Activated CD4-positive, alpha-beta T cell treated with anti-CD3 and anti-CD28 coated beads for 24 hours (primary cell): ENCODE measurements around the gene CGB1.
"Not testable (repeated sequence)": the region's sequence is repeated elsewhere in the genome, so short reads cannot be mapped to it uniquely, and the experiment has no call there.

Experiments used
- DNase-seq, 2 donors: peaks; one replicate each; pipeline ENCODE4 v3.0.0-alpha.2; 2020; ENCODE audit warnings: low read depth in 2 of 2

Gene CGB1

GRCh38 chr19:49022116-49022515, 14.6 kb downstream of the CGB1 start:
- no peak for DNase-seq

DNA sequence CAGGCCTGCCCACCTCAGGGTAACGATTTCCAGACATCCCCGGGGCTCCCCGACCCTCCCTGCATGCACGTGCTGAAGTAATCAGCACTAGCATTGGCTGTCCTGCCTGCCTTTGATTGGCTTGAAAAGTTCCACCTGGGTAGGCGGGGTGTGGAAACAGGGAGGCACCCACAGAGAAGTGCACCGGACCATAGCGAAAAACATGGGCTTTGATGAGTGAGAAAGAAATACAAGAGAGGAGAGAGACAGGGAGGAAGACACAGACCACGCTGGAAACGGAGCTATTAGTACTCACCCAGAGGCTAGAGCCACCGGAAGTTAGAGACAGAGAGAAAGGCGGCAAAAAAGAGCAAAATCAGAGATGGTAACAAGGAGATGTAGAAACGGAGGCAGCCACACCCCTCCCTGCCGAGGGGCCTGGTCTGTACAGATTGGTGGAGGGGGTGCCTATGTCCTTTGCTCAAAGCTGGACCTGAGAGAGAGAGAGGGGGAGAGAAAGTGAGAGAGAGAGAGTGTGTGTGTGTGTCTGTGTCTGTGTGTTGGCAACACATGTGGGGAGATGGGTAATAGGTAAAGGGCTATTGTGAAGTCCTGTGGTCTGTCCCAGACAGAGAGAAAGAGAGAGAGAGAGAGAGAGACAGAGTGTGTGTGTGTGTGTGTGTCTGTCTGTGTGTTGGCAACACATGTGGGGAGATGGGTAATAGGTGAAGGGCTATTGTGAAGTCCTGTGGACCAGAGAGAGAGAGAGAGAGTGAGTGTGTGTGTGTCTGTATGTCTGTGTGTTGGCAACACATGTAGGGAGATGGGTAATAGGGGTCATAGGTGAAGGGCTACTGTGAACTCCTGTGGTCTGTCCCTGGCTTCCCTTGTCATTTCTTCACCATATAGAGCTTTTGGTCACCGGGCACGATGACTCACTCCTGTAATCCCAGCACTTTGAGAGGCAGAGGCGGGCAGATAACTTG, 15.5 kb downstream of the CGB1 start:
- no peak for DNase-seq

DNA sequence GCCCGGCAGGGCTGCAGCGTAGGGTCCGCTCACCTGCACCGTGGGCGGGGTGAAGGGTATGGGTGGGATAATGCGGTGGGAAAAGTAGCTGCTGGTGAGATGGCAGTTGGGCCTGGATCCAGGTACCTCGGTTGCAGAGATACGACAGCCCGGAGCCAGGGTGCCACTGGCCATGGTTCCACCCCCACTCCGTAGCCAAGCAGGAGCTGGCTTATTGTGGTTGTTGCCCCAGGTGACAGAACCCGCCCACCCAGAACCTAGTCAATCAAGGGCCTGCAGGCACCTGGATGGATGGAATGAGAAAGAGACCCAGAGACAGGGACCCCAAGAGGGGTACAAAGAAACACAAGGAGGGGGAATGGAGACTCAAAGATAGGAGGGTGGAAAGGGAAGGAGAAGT, 16.4 kb downstream of the CGB1 start:
- DNase-seq = no peak

GRCh38 chr19:49019242-49019932, 17.3 kb downstream of the CGB1 start:
- DNase-seq = peak; percentile 43 to 59

- not testable (repeated sequence) for DNase-seq
Observed at GRCh38 chr19:49018388-49019241, 18.1 kb downstream of the CGB1 start.

- DNase-seq = peak; percentile 38 to 39
Observed at GRCh38 chr19:49017666-49018351, 18.9 kb downstream of the CGB1 start.

GRCh38 chr19:49017041-49017665, 19.5 kb downstream of the CGB1 start, which contains the start of gene LHB:
Gene LHB (minus strand): TSS chr19:49017091. CDS start chr19:49017081, 10 bp downstream.
- no peak for DNase-seq

DNA sequence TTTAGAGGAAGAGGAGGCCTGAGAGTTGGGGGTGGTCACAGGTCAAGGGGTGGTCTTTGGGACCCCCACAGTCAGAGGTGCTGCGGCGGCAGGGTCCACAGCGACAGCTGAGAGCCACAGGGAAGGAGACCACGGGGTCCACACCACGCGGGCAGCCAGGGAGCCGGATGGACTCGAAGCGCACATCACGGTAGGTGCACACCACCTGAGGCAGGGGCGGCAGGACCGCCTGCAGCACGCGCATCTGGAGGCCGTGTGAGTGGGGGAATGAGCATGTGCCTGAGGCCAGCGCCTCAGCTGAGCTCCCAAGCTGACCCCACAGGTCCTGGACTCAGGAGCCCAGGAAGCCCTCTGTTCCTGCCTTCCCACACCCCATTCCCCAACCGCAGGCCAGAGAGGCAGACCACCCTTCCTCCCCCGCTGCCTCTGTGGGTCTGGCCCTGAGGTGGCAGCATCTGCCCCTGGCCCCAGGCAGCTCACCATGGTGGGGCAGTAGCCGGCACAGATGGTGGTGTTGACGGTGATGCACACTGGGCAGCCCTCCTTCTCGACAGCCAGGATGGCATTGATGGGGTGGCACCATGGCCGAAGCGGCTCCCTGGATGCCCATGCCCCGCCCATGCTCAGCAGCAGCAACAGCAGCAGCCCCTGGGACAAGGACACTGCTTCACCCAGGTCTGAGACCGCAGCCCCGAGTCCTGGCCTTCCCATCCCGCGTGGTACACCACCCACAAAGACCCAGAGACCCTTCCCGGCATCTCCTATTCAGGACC, 20.4 kb downstream of the CGB1 start:
- no peak for DNase-seq

- DNase-seq = no peak
Observed at GRCh38 chr19:49014870-49015255, 21.8 kb downstream of the CGB1 start.

DNA sequence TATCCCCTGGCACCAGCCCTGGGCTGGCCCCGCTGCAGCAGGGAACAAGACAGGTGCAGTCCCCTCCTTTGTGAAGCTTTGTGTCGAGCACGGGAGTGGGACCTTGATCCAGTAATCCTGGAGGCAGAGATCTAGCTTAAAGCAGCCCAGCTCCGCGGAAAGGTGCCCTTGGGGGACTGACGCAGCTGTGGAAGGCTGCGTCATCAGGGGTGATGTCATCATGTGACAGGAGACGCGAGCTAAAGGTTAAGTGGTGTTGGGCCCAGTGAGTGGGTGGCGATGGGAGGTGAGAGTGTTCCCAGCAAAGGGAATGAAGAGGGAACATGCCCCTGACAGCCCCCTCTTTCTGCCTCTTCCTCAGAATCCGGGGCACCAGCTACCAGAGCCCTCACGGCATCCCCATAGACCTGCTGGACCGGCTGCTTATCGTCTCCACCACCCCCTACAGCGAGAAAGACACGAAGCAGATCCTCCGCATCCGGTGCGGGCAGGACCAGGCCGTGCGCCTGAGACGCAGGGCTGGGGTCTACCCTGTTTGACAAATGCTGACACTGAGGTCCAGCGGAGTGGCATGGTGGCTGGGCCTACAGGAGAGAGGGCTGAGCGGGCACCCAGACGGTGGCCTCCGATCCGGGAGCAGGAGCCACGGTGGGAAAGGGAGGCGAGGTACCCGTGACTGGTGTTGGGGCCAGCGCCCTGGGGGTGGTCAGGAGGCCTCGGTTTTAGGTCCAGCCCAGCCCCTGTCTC, 22.4 kb downstream of the CGB1 start:
- no peak for DNase-seq

GRCh38 chr19:49011194-49011593, 25.5 kb downstream of the CGB1 start:
- no peak for DNase-seq

DNA sequence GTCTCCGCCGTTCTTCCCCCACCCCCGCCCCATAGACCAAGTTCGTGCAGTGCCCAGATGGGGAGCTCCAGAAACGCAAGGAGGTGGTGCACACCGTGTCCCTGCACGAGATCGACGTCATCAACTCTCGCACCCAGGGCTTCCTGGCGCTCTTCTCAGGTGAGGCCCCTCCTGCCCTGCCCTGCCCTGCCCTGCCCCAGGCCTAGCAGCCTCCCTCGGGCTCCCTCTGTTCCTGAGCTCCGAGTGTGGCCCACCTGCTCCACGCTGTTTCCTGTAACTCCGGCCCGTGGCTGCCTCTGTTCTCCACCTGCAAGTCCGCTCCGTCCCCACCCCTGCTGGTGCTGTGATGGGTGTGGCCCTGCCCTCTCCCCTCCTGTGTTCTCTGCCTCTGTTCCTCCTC, 26.2 kb downstream of the CGB1 start:
- DNase-seq = no peak

DNA sequence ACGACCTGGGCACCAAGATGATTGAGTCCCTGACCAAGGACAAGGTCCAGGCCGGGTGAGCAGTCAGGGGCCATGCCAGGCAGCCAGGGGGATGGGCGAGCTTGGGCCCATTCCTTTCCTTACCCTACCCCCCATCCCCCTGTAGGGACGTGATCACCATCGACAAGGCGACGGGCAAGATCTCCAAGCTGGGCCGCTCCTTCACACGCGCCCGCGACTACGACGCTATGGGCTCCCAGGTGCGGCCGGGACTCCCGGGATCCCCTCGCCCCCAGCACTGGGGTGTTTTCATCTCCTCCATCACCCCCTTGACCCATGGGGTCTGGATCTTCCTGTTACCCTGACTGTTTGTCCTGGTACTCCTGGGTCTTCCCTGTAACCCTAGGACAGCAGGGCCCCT, 26.9 kb downstream of the CGB1 start:
- DNase-seq = no peak

DNA sequence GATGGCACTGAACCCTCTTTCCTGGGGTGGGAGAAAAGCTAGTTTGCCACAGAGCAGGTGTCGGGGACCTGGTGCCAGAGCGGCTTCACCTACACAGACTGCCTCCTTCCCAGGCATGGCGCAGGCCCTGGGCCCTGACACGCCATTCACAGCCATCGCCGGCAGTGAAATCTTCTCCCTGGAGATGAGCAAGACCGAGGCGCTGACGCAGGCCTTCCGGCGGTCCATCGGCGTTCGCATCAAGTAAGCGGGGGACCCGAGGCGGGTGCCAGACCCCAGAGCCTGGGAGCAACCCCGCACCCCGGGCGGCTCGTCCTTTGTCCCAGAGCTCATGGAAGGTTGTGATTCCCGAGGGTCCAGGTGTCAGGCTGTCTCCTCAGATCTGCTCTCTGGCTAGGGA, 29.8 kb downstream of the CGB1 start:
- no peak for DNase-seq

- no peak for DNase-seq
Observed at GRCh38 chr19:49004964-49005614, 31.6 kb downstream of the CGB1 start.

- DNase-seq = no peak
Observed at GRCh38 chr19:49004133-49004532, 32.6 kb downstream of the CGB1 start.

DNA sequence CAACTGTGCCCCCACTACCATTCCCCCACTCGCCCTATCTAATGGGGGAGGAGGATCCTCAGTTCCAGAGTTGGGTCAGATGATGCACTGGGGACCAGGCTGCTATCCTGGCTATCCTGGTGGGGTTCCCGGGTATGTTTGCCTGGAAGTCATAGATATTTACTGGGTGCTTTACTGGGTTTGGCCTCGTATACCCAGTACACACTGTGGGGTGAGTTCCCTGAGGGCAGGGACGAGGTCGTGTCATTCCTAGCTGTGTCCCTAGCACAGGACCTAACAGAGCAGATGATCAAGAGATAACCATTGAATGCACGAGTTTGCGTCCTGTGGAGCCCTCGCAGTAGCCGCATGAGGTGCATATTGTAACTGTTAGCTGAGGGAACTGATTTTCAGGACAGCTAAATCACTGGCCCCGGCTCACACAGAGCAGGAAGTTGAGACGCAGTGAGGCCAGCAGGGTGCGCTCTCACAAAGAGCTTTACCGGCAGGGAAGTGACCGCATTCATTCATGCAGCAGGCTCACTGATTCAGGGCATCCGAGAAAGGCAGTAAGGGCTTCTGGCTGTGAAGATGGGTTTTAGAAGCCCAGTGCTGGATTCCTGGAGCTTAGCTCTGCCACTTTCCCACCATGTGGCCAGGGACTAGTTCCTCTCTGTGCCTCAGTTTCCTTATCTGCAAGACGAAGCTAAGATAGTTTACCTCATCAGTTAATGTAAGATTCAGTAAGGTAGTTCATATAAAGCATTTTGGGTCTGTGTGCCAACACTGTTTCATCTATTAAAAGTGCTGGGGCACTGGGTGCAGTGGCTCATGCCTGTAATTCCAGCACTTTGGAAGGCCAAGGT, 37.0 kb downstream of the CGB1 start:
- DNase-seq = peak; percentile 59 to 61

GRCh38 chr19:48997972-48998371, 38.7 kb downstream of the CGB1 start:
- peak in 1 of 2 donors; percentile 50 for DNase-seq
